Transverse colon (tissue), 1 donor: ENCODE measurements around the gene NEK10.

ENCODE experiments used
- EP300 ChIP-seq: sonication (generic); formaldehyde crosslinking; IDR thresholded peaks from one replicate; pipeline ENCODE4 v1.6.1; 2017; ENCODE audit warnings: antibody characterized with exemption, low read depth
- POLR2A ChIP-seq: fragments of 450-650 bp; IDR thresholded peaks from one replicate; pipeline ENCODE4 v1.6.1; 2016; ENCODE audit warnings: antibody characterized with exemption, mild to moderate bottlenecking, moderate library complexity

GRCh38 chr3:27090275-27091041 lies 278.7 kb downstream of the NEK10 start:
- TF ChIP-seq EP300 (no peak), POLR2A (no peak)
